H1 (cell line): ENCODE results near the gene CUZD1. TPM values are rescaled to one million over a fixed set of nuclear protein-coding genes. Genes with fewer than 3 reads are reported as not detected.
"Not testable (repeated sequence)": the region's sequence is repeated elsewhere in the genome, so short reads cannot be mapped to it uniquely, and the experiment has no call there.

ENCODE experiments used
- CTCF ChIA-PET: fragments of 300-600 bp; sonication (Branson Sonifier 250); formaldehyde crosslinking; loops from one replicate; lab custom pipeline; 2021; ENCODE audit not compliant: partially characterized antibody; lab: Charles Lee
- POLR2A ChIA-PET: fragments of 300-600 bp; sonication (Branson Sonifier 250); formaldehyde crosslinking; loops from one replicate; lab custom pipeline; 2021; ENCODE audit warnings: inconsistent platforms; ENCODE audit not compliant: partially characterized antibody; lab: Charles Lee
- DNase-seq, 2 experiments: peaks; one replicate each; pipeline versions ENCODE4 v3.0.0 to v3.0.0-alpha.2; 2010 to 2022; ENCODE audit warnings: low spot score in 2 of 2, low read depth in 1 of 2, mixed read lengths in 1 of 2
- FAIRE-seq: peaks from 2 replicates; lab custom pipeline; 2011; peaks lifted over from hg19 to GRCh38; lab: Jason Lieb, UNC
- H2AFZ ChIP-seq: 2 replicates; pipeline ENCODE4 v1.8.1; 2012; ENCODE audit warnings: low read length, inconsistent platforms
- H2AK5ac ChIP-seq: 2 replicates; pipeline ENCODE4 v1.6.1; 2013; ENCODE audit warnings: low read depth, low read length
- H2BK120ac ChIP-seq: replicated peaks from 2 replicates; pipeline ENCODE3; 2013; ENCODE audit warnings: low read depth, low read length, inconsistent platforms
- H2BK12ac ChIP-seq: 2 replicates; pipeline ENCODE4 v1.6.1; 2013; ENCODE audit warnings: low read depth, low read length
- H2BK15ac ChIP-seq: 2 replicates; pipeline ENCODE4 v1.6.1; 2013; ENCODE audit warnings: low read length
- H2BK20ac ChIP-seq: 2 replicates; pipeline ENCODE4 v1.6.1; 2013; ENCODE audit warnings: low read length
- H2BK5ac ChIP-seq: 2 replicates; pipeline ENCODE4 v1.6.1; 2013; ENCODE audit warnings: low read depth, low read length
- H3K14ac ChIP-seq: 2 replicates; pipeline ENCODE4 v1.6.1; 2013; ENCODE audit warnings: inconsistent platforms; ENCODE audit not compliant: insufficient read length
- H3K18ac ChIP-seq: 2 replicates; pipeline ENCODE4 v1.6.1; 2013; ENCODE audit warnings: low read length; ENCODE audit errors: extremely low read depth
- H3K23ac ChIP-seq: 2 replicates; pipeline ENCODE4 v1.6.1; 2013; ENCODE audit warnings: inconsistent platforms; ENCODE audit not compliant: insufficient read length
- H3K23me2 ChIP-seq: 2 replicates; pipeline ENCODE4 v1.6.1; 2013; ENCODE audit warnings: low read depth, low read length
- H3K27ac ChIP-seq: 2 replicates; pipeline ENCODE4 v1.6.1; 2011; ENCODE audit warnings: low read depth, low read length, inconsistent platforms
- H3K27me3 ChIP-seq, 4 experiments: replicated peaks in 1 of 4; 1 replicate in 1 of 4; 2 replicates in 3 of 4; pipeline versions ENCODE4 v1.6.1 to v1.8.1; 2011 to 2013; ENCODE audit warnings: low read length in 3 of 4, mild to moderate bottlenecking in 3 of 4, inconsistent platforms in 2 of 4, mixed read lengths in 2 of 4, moderate library complexity in 1 of 4; ENCODE audit not compliant: control insufficient read depth in 3 of 4, insufficient read depth in 3 of 4; ENCODE audit errors: extremely low read depth in 1 of 4
- H3K36me3 ChIP-seq, 4 experiments: 2 replicates each; pipeline versions ENCODE4 v1.6.1 to v1.8.1; 2011 to 2013; ENCODE audit warnings: mild to moderate bottlenecking in 4 of 4, low read length in 3 of 4, moderate library complexity in 2 of 4, control low read depth in 1 of 4, inconsistent platforms in 1 of 4; ENCODE audit not compliant: insufficient read depth in 4 of 4, control insufficient read depth in 2 of 4
- H3K4ac ChIP-seq: replicated peaks from 2 replicates; pipeline ENCODE3; 2013; ENCODE audit warnings: low read length, low read depth, mixed read lengths, inconsistent platforms; ENCODE audit not compliant: insufficient read length
- H3K4me1 ChIP-seq, 4 experiments: replicated peaks in 1 of 4; 1 replicate in 1 of 4; 2 replicates in 3 of 4; pipeline versions ENCODE4 v1.6.1 to v1.8.1; 2011 to 2013; ENCODE audit warnings: low read length in 3 of 4, inconsistent platforms in 2 of 4, mixed read lengths in 1 of 4; ENCODE audit not compliant: insufficient read depth in 4 of 4, control insufficient read depth in 3 of 4
- H3K4me2 ChIP-seq, 2 experiments: 2 replicates each; pipeline versions ENCODE4 v1.6.1 to v1.8.1; 2011 to 2013; ENCODE audit warnings: low read depth in 2 of 2, low read length in 2 of 2, control low read depth in 1 of 2, inconsistent platforms in 1 of 2, mild to moderate bottlenecking in 1 of 2; ENCODE audit not compliant: insufficient read depth in 1 of 2
- H3K4me3 ChIP-seq, 4 experiments: fragments of 200-600, 300-600 bp in 1 of 4; sonication (generic), shearing (Covaris generic), sonication (Bioruptor Twin) in 1 of 4; 2 replicates each; pipeline versions ENCODE4 v1.5.1 to v1.8.1; 2011 to 2016; ENCODE audit warnings: low read length in 4 of 4, low read depth in 3 of 4, control low read depth in 2 of 4, inconsistent platforms in 2 of 4, mild to moderate bottlenecking in 2 of 4, mixed read lengths in 1 of 4, moderate library complexity in 1 of 4; ENCODE audit not compliant: insufficient read depth in 2 of 4; ENCODE audit errors: extremely low read depth in 1 of 4
- H3K56ac ChIP-seq: replicated peaks from 2 replicates; pipeline ENCODE3; 2013; ENCODE audit warnings: low read depth, mild to moderate bottlenecking, mixed read lengths, low read length, inconsistent platforms; ENCODE audit not compliant: insufficient read length
- H3K79me1 ChIP-seq: 2 replicates; pipeline ENCODE4 v1.6.1; 2013; ENCODE audit warnings: low read depth, low read length, control low read depth
- H3K79me2 ChIP-seq, 2 experiments: 2 replicates each; pipeline versions ENCODE4 v1.6.1 to v1.8.1; 2012 to 2013; ENCODE audit warnings: low read length in 2 of 2, mild to moderate bottlenecking in 2 of 2, inconsistent platforms in 1 of 2; ENCODE audit not compliant: insufficient read depth in 2 of 2, control insufficient read depth in 1 of 2
- H3K9ac ChIP-seq, 4 experiments: replicated peaks in 1 of 4; 1 replicate in 1 of 4; 2 replicates in 3 of 4; pipeline versions ENCODE4 v1.6.1 to v1.8.1; 2011 to 2013; ENCODE audit warnings: low read depth in 3 of 4, low read length in 3 of 4, control low read depth in 2 of 4, mild to moderate bottlenecking in 2 of 4, moderate library complexity in 2 of 4, inconsistent platforms in 1 of 4; ENCODE audit errors: extremely low read depth in 1 of 4
- H3K9me3 ChIP-seq, 2 experiments: 2 replicates each; pipeline versions ENCODE4 v1.6.1 to v1.8.1; 2012 to 2013; ENCODE audit warnings: mild to moderate bottlenecking in 2 of 2, moderate library complexity in 2 of 2, control low read depth in 1 of 2, inconsistent platforms in 1 of 2, low read depth in 1 of 2, low read length in 1 of 2, mixed read lengths in 1 of 2; ENCODE audit not compliant: insufficient read depth in 2 of 2
- H4K20me1 ChIP-seq, 2 experiments: replicated peaks in 1 of 2; 2 replicates each; pipeline versions ENCODE3 to v1.8.1; 2011 to 2013; ENCODE audit warnings: inconsistent platforms in 2 of 2, low read length in 2 of 2, mild to moderate bottlenecking in 1 of 2; ENCODE audit not compliant: insufficient read depth in 2 of 2, control insufficient read depth in 1 of 2
- H4K5ac ChIP-seq: 2 replicates; pipeline ENCODE4 v1.6.1; 2013; ENCODE audit warnings: low read length, low read depth, mixed read lengths, inconsistent platforms; ENCODE audit not compliant: insufficient read length
- H4K8ac ChIP-seq: 2 replicates; pipeline ENCODE4 v1.8.0; 2013; ENCODE audit warnings: mild to moderate bottlenecking, moderate library complexity, low read length, inconsistent platforms; ENCODE audit not compliant: insufficient read depth; ENCODE audit errors: extremely low read depth
- H4K91ac ChIP-seq: replicated peaks from 2 replicates; pipeline ENCODE3; 2013; ENCODE audit warnings: low read length, mixed read lengths, inconsistent platforms; ENCODE audit not compliant: insufficient read length
- ATF2 ChIP-seq: IDR thresholded peaks from 2 replicates; pipeline ENCODE4 v1.6.1; 2012; ENCODE audit warnings: low read length, inconsistent platforms
- BACH1 ChIP-seq: IDR thresholded peaks from 2 replicates; pipeline ENCODE4 v1.6.1; 2012; ENCODE audit warnings: low read length, improper control_type of control experiment
- BCL11A ChIP-seq, 2 experiments: IDR thresholded peaks; one replicate each; pipeline ENCODE4 v1.6.1; 2011; ENCODE audit warnings: low read depth in 2 of 2, low read length in 2 of 2, mild to moderate bottlenecking in 2 of 2
- CBX8 ChIP-seq: fragments of 300-800, 300-1000 bp; sonication (generic); IDR thresholded peaks from 2 replicates; pipeline ENCODE4 v1.7.1; 2016; ENCODE audit warnings: low read depth, low read length, borderline replicate concordance
- CHD1 ChIP-seq: IDR thresholded peaks from 2 replicates; pipeline ENCODE4 v1.6.1; 2012; ENCODE audit warnings: low read depth, low read length, improper control_type of control experiment
- POU5F1 ChIP-seq: IDR thresholded peaks from 2 replicates; pipeline ENCODE4 v1.6.1; 2011; ENCODE audit warnings: low read depth, mild to moderate bottlenecking, low read length, moderate library complexity
- RXRA ChIP-seq: IDR thresholded peaks from 2 replicates; pipeline ENCODE4 v1.6.1; 2011; ENCODE audit warnings: low read depth, mild to moderate bottlenecking, low read length, moderate library complexity; ENCODE audit not compliant: insufficient read depth
- WGBS, 2 experiments: shearing (Covaris generic) in 1 of 2; methylation state at CpG; one replicate each; pipeline versions ENCODE4 v1.1.6 to v1.1.7; 2013 to 2015; ENCODE audit warnings: low lambda C conversion rate in 2 of 2, mixed read lengths in 2 of 2, inconsistent platforms in 1 of 2, low coverage in 1 of 2, missing lambda C conversion rate in 1 of 2; ENCODE audit not compliant: insufficient replicate concordance in 2 of 2, insufficient coverage in 1 of 2, insufficient read length in 1 of 2; ENCODE audit errors: extremely low coverage in 1 of 2, missing lambda C conversion rate in 1 of 2; 5-methylcytosine and 5-hydroxymethylcytosine counted together
- polyA plus RNA-seq, 7 experiments: library from polyadenylated mRNA; depleted of rRNA in 3 of 7; stranded (reverse) in 5 of 7; unstranded in 2 of 7; fragments of >200 nt in 5 of 7; fragments of 200-250 nt in 2 of 7; gene quantifications; 1 replicate in 5 of 7; 2 replicates in 1 of 7; 4 replicates in 1 of 7; pipeline versions ENCODE4 v1.2.1 to v1.2.3, GENCODE V29; 2011 to 2013; ENCODE audit warnings: missing spikeins in 2 of 7, mixed read lengths in 2 of 7
- total RNA-seq: library from RNA; stranded (reverse); fragmentation: NEBNext Ultra II Directional; extraction: Animal tissue kit (Norgen Biotek cat#: 25700); gene quantifications from 2 replicates; pipeline ENCODE4 v1.2.1, GENCODE V29; 2021

The CUZD1 gene
- total and polyA plus RNA-seq, 2 of the 8 experiments (the other 6 are each of a cell fraction or from before 2014, with no cell fraction given) = 11.9 to 30.0 TPM

GRCh38 chr10:122859527-122859926 lies 13.9 kb upstream of the CUZD1 start (continued):
- no peak for TF ChIP-seq RXRA
- no peak for TF ChIP-seq BCL11A (IDR thresholded peaks at IDR 0.05; ENCODE audit: low read depth in 2 of 2, low read length in 2 of 2)
- TF ChIP-seq CHD1 = no peak
- TF ChIP-seq CBX8 = no peak
- TF ChIP-seq POU5F1 = no peak
- no peak for TF ChIP-seq BACH1
- no peak for TF ChIP-seq ATF2

GRCh38 chr10:122858042-122858441 lies 12.4 kb upstream of the CUZD1 start:
- H3K23me2 ChIP-seq, H4K5ac ChIP-seq, H3K4ac ChIP-seq, FAIRE-seq, CTCF ChIA-PET, H2BK15ac ChIP-seq, H3K27me3 ChIP-seq, H4K20me1 ChIP-seq, POLR2A ChIA-PET, H3K4me3 ChIP-seq, H4K8ac ChIP-seq, H3K36me3 ChIP-seq, H3K9me3 ChIP-seq, H3K18ac ChIP-seq, H2BK5ac ChIP-seq, H3K14ac ChIP-seq, H2AFZ ChIP-seq, H4K91ac ChIP-seq, H2BK20ac ChIP-seq, H3K56ac ChIP-seq, DNase-seq, H3K4me2 ChIP-seq, H3K23ac ChIP-seq, H3K9ac ChIP-seq, H3K79me1 ChIP-seq, H3K79me2 ChIP-seq, H3K4me1 ChIP-seq, H2BK12ac ChIP-seq, H2BK120ac ChIP-seq, H3K27ac ChIP-seq, H2AK5ac ChIP-seq: not testable (repeated sequence)
- 94% methylated on average over 5 of the region's 5 CpGs; no CpG with 5 or more reads in 1 of the 2 experiments for WGBS, 2 experiments
